Dendritic cell treated with granulocyte-macrophage colony-stimulating factor and Interleukin-4, amounts not matched to agents 40 ng/mL and 50 ng/mL, for 4 days (primary cell): ENCODE measurements around the gene NAB2.

ENCODE experiments used
- H3K27ac Mint-ChIP-seq: one replicate; pipeline ENCODE4 v1.8.0; 2022; ENCODE audit warnings: mild to moderate bottlenecking, mixed read lengths
- H3K27me3 Mint-ChIP-seq: one replicate; pipeline ENCODE4 v1.8.0; 2022; ENCODE audit warnings: mild to moderate bottlenecking, mixed read lengths
- H3K36me3 Mint-ChIP-seq: one replicate; pipeline ENCODE4 v1.8.0; 2022; ENCODE audit warnings: low read depth, mixed read lengths
- H3K4me1 Mint-ChIP-seq: one replicate; pipeline ENCODE4 v1.8.0; 2022; ENCODE audit warnings: low read depth, mixed read lengths
- H3K4me3 Mint-ChIP-seq: one replicate; pipeline ENCODE4 v1.8.0; 2022; ENCODE audit warnings: mild to moderate bottlenecking, moderate library complexity, mixed read lengths
- H3K9me3 Mint-ChIP-seq: one replicate; pipeline ENCODE4 v1.8.0; 2022; ENCODE audit warnings: mixed read lengths
- intact Hi-C: fragments of 100-400 bp; cut with micrococcal nuclease; formaldehyde crosslinking; loops from one replicate; pipeline ENCODE4 v1.15.0; 2022

NAB2 gene

GRCh38 chr12:57080855-57081254 lies 8.1 kb upstream of the NAB2 start:
- Mint-ChIP-seq H3K27ac (peak overlapping the region; percentile 99), H3K9me3 (no peaks in the 10 kb centered on the region), H3K36me3 (peaks cover 18% of the 10 kb centered on the region), H3K4me3 (no peak overlapping the region), H3K4me1 (peaks cover 27% of the 10 kb centered on the region), H3K27me3 (no peaks in the 10 kb centered on the region)
- intact Hi-C loops: loop anchor here (10.0 kb wide), 1 partner anchor 446 kb away; the partner anchor contains the start of gene BAZ2A

- peak overlapping the region; percentile 98 for H3K4me3 Mint-ChIP-seq
- H3K4me1 Mint-ChIP-seq: peaks cover 46% of the 10 kb centered on the region
- H3K27ac Mint-ChIP-seq: peak overlapping the region; percentile 99
- no peaks in the 10 kb centered on the region for H3K9me3 Mint-ChIP-seq
- peaks cover 40% of the 10 kb centered on the region for H3K36me3 Mint-ChIP-seq
- H3K27me3 Mint-ChIP-seq: no peaks in the 10 kb centered on the region
- intact Hi-C loops: loop anchor here (10.0 kb wide), 1 partner anchor 451 kb away; the partner anchor contains the start of gene BAZ2A
Measured at GRCh38 chr12:57085999-57086492, 2.9 kb upstream of the NAB2 start.

GRCh38 chr12:57086493-57087009 lies 2.4 kb upstream of the NAB2 start:
- no peaks in the 10 kb centered on the region for H3K27me3 Mint-ChIP-seq
- no peaks in the 10 kb centered on the region for H3K9me3 Mint-ChIP-seq
- intact Hi-C loops: loop anchor here (10.0 kb wide), 1 partner anchor 452 kb away; the partner anchor contains the start of gene BAZ2A
- H3K27ac Mint-ChIP-seq: peak overlapping the region; percentile 99
- H3K4me1 Mint-ChIP-seq: peaks cover 51% of the 10 kb centered on the region
- H3K36me3 Mint-ChIP-seq: peaks cover 45% of the 10 kb centered on the region
- peak overlapping the region; percentile 98 for H3K4me3 Mint-ChIP-seq

GRCh38 chr12:57087010-57087690 lies 1.8 kb upstream of the NAB2 start:
- Mint-ChIP-seq H3K4me1 (peaks cover 57% of the 10 kb centered on the region), H3K36me3 (peaks cover 51% of the 10 kb centered on the region), H3K27me3 (no peaks in the 10 kb centered on the region), H3K4me3 (peak overlapping the region; percentile 98), H3K9me3 (no peaks in the 10 kb centered on the region), H3K27ac (peak overlapping the region; percentile 99)
- intact Hi-C loops: loop anchor here (10.0 kb wide), 1 partner anchor 452 kb away; the partner anchor contains the start of gene BAZ2A

- H3K9me3 Mint-ChIP-seq: no peaks in the 10 kb centered on the region
- H3K4me1 Mint-ChIP-seq: peaks cover 63% of the 10 kb centered on the region
- H3K4me3 Mint-ChIP-seq: peak overlapping the region; percentile 98
- H3K27me3 Mint-ChIP-seq: no peaks in the 10 kb centered on the region
- H3K27ac Mint-ChIP-seq: peak overlapping the region; percentile 99
- H3K36me3 Mint-ChIP-seq: peaks cover 58% of the 10 kb centered on the region
- intact Hi-C loops: loop anchor here (1.0 to 10.0 kb wide), 3 partner anchors 10 to 453 kb away; partner anchors contain the start of genes BAZ2A, NEMP1 and STAT6
Measured at GRCh38 chr12:57087691-57088353, 1.1 kb upstream of the NAB2 start.

- H3K4me3 Mint-ChIP-seq: peak overlapping the region; percentile 91
- H3K9me3 Mint-ChIP-seq: no peaks in the 10 kb centered on the region
- H3K27me3 Mint-ChIP-seq: no peaks in the 10 kb centered on the region
- intact Hi-C loops: loop anchor here (10.0 kb wide), 1 partner anchor 455 kb away; the partner anchor contains the start of gene BAZ2A
- peaks cover 76% of the 10 kb centered on the region for H3K36me3 Mint-ChIP-seq
- peaks cover 81% of the 10 kb centered on the region for H3K4me1 Mint-ChIP-seq
- H3K27ac Mint-ChIP-seq: peak overlapping the region; percentile 99
Measured at GRCh38 chr12:57089271-57090245, 644 bp downstream of the NAB2 start.

GRCh38 chr12:57090490-57090889 lies 1.6 kb downstream of the NAB2 start:
- peak overlapping the region; percentile 99 for H3K27ac Mint-ChIP-seq
- no peaks in the 10 kb centered on the region for H3K9me3 Mint-ChIP-seq
- no peaks in the 10 kb centered on the region for H3K27me3 Mint-ChIP-seq
- H3K4me1 Mint-ChIP-seq: peaks cover 83% of the 10 kb centered on the region
- intact Hi-C loops: no loop called here
- H3K36me3 Mint-ChIP-seq: peaks cover 85% of the 10 kb centered on the region
- H3K4me3 Mint-ChIP-seq: peak overlapping the region; percentile 91

GRCh38 chr12:57090924-57091637 lies 2.2 kb downstream of the NAB2 start:
- Mint-ChIP-seq H3K36me3 (peaks cover 91% of the 10 kb centered on the region), H3K27me3 (no peaks in the 10 kb centered on the region), H3K9me3 (no peaks in the 10 kb centered on the region), H3K4me1 (peaks cover 83% of the 10 kb centered on the region), H3K4me3 (peak overlapping the region; percentile 91), H3K27ac (peak overlapping the region; percentile 99)
- intact Hi-C loops: no loop called here

GRCh38 chr12:57091638-57092528 lies 3.0 kb downstream of the NAB2 start:
- H3K27ac Mint-ChIP-seq: peak overlapping the region; percentile 86
- no peaks in the 10 kb centered on the region for H3K27me3 Mint-ChIP-seq
- intact Hi-C loops: no loop called here
- H3K4me3 Mint-ChIP-seq: peak overlapping the region; percentile 11
- no peaks in the 10 kb centered on the region for H3K9me3 Mint-ChIP-seq
- peaks cover 94% of the 10 kb centered on the region for H3K36me3 Mint-ChIP-seq
- H3K4me1 Mint-ChIP-seq: peaks cover 84% of the 10 kb centered on the region

- intact Hi-C loops: no loop called here
- H3K27me3 Mint-ChIP-seq: no peaks in the 10 kb centered on the region
- no peaks in the 10 kb centered on the region for H3K9me3 Mint-ChIP-seq
Measured at GRCh38 chr12:57092529-57092862, 3.6 kb downstream of the NAB2 start.

GRCh38 chr12:57092876-57093414 lies 4.0 kb downstream of the NAB2 start:
- Mint-ChIP-seq H3K36me3 (peaks cover 94% of the 10 kb centered on the region), H3K4me3 (no peak overlapping the region)
- intact Hi-C loops: loop anchor here (1.0 kb wide), 2 partner anchors 19 to 24 kb away; no protein-coding TSS in a partner anchor

More at GRCh38 chr12:57092529-57092862, 3.6 kb downstream of the NAB2 start:
- Mint-ChIP-seq H3K4me3 (no peak overlapping the region), H3K4me1 (peaks cover 89% of the 10 kb centered on the region), H3K36me3 (peaks cover 94% of the 10 kb centered on the region), H3K27ac (peak overlapping the region; percentile 86)

More at GRCh38 chr12:57092876-57093414, 4.0 kb downstream of the NAB2 start:
- H3K4me1 Mint-ChIP-seq: peaks cover 84% of the 10 kb centered on the region
- no peaks in the 10 kb centered on the region for H3K27me3 Mint-ChIP-seq
- no peaks in the 10 kb centered on the region for H3K9me3 Mint-ChIP-seq
- H3K27ac Mint-ChIP-seq: peak overlapping the region; percentile 86
